OCI-LY7 (cell line): ENCODE results near the gene NDUFS3. TPM values are rescaled to one million over a fixed set of nuclear protein-coding genes. Genes with fewer than 3 reads are reported as not detected.

Experiments used
- BruUV-seq: library from RNA; stranded (reverse); fragments of 400-500 nt; replicated peaks from 2 replicates; lab custom pipeline; 2021; lab: Mats Ljungman, UMichigan
- CTCF ChIA-PET: fragments of 300-600 bp; sonication (Branson Sonifier 250); formaldehyde crosslinking; loops from one replicate; lab custom pipeline; 2022; ENCODE audit warnings: antibody characterized with exemption; ENCODE audit not compliant: unreplicated experiment; lab: Charles Lee
- POLR2A ChIA-PET: fragments of 300-600 bp; sonication (Branson Sonifier 250); formaldehyde crosslinking; loops from one replicate; lab custom pipeline; 2022; ENCODE audit warnings: antibody characterized with exemption; lab: Charles Lee
- DNase-seq: peaks from one replicate; pipeline ENCODE4 v3.0.0-alpha.2; 2015; ENCODE audit warnings: low spot score
- H2AFZ ChIP-seq: fragments of 200-600 bp; sonication (generic), shearing (Covaris generic); 2 replicates; pipeline ENCODE4 v1.6.1; 2014; ENCODE audit warnings: mild to moderate bottlenecking, antibody characterized with exemption, low read length, moderate library complexity
- H3K27ac ChIP-seq: fragments of 200-600 bp; sonication (generic); 2 replicates; pipeline ENCODE4 v1.5.1; 2014; ENCODE audit warnings: mixed run types, low read depth, mild to moderate bottlenecking, moderate library complexity, low read length, inconsistent platforms; ENCODE audit not compliant: poor library complexity, severe bottlenecking
- H3K36me3 ChIP-seq: fragments of 200-600 bp; sonication (generic); 2 replicates; pipeline ENCODE4 v1.6.1; 2014; ENCODE audit warnings: mild to moderate bottlenecking, antibody characterized with exemption, low read length, moderate library complexity, mixed read lengths; ENCODE audit not compliant: insufficient read depth
- H3K4me1 ChIP-seq: fragments of 200-600 bp; sonication (generic); 2 replicates; pipeline ENCODE4 v1.5.1; 2014; ENCODE audit warnings: mild to moderate bottlenecking, low read length; ENCODE audit not compliant: insufficient read depth, poor library complexity, severe bottlenecking
- H3K4me2 ChIP-seq: fragments of 200-600 bp; sonication (generic); 2 replicates; pipeline ENCODE4 v1.6.1; 2014; ENCODE audit warnings: mild to moderate bottlenecking, low read length
- H3K4me3 ChIP-seq: fragments of 200-600 bp; sonication (generic); 2 replicates; pipeline ENCODE4 v1.5.1; 2014; ENCODE audit warnings: mild to moderate bottlenecking, low read depth, low read length; ENCODE audit not compliant: poor library complexity, severe bottlenecking
- H3K79me2 ChIP-seq: fragments of 200-600 bp; sonication (generic); 2 replicates; pipeline ENCODE4 v1.6.1; 2016; ENCODE audit warnings: low read depth, mild to moderate bottlenecking, low read length, moderate library complexity, mixed read lengths; ENCODE audit not compliant: insufficient read depth
- H3K9me2 ChIP-seq: fragments of 200-600 bp; sonication (generic); 2 replicates; pipeline ENCODE4 v1.6.1; 2016; ENCODE audit warnings: mild to moderate bottlenecking, low read length, mixed read lengths; ENCODE audit not compliant: insufficient read depth
- H3K9me3 ChIP-seq: fragments of 200-600 bp; sonication (generic); 2 replicates; pipeline ENCODE4 v1.6.1; 2014; ENCODE audit warnings: mild to moderate bottlenecking, mixed run types, low read length, mixed read lengths
- H4K20me1 ChIP-seq: fragments of 200-600 bp; sonication (generic); 2 replicates; pipeline ENCODE4 v1.6.1; 2014; ENCODE audit warnings: mild to moderate bottlenecking, antibody characterized with exemption, low read length, moderate library complexity, mixed read lengths; ENCODE audit not compliant: insufficient read depth
- CTCF ChIP-seq: fragments of 200-600 bp; sonication (generic); conservative IDR thresholded peaks from 2 replicates; pipeline ENCODE4 v1.5.1; 2014; ENCODE audit warnings: mild to moderate bottlenecking, antibody characterized with exemption, low read length, moderate library complexity, mixed read lengths
- EZH2phosphoT487 ChIP-seq: fragments of 200-600 bp; sonication (generic); IDR thresholded peaks from 2 replicates; pipeline ENCODE4 v1.6.1; 2018; ENCODE audit warnings: low read depth, borderline replicate concordance, mild to moderate bottlenecking, mixed run types, antibody characterized with exemption, low read length, moderate library complexity, mixed read lengths
- intact Hi-C: fragments of 100-400 bp; cut with micrococcal nuclease; formaldehyde crosslinking; loops from one replicate; pipeline ENCODE4 v1.10.0; 2022; ENCODE audit not compliant: unreplicated experiment
- total RNA-seq, 2 experiments: library from RNA; depleted of rRNA in 1 of 2; stranded (reverse); fragments of >200 nt in 1 of 2; shearing (Covaris generic) in 1 of 2; gene quantifications; 2 replicates each; pipeline ENCODE4 v1.2.3, GENCODE V29; 2014 to 2022

Gene NDUFS3
- total RNA-seq, 2 experiments from 2014 or later = 73.9 to 135 TPM

DNA sequence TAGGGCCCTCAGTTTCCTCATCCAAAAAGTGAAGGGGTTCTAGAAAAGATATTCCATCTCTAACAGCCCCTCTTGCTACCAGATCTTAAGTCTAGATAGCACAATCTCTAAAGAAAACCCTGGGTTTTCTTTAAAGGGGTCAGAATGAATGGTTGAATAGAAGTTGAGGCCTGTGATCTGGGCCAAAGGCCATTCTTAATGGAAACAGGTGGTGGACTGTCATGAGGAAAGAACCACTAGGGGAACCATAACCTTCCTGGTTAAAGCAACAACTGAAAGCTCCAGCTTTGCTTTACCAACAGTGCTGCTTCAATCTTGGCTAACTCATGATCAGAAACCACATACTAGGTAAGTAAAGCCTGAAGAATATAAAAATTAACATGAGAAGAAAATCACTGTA, 27.8 kb upstream of the NDUFS3 start:
- peaks cover 25% of the 10 kb centered on the region; the same call in 1 of the 2 replicates for H4K20me1 ChIP-seq
- DNase-seq = peak; percentile 71
- peaks cover 67% of the 10 kb centered on the region for H3K79me2 ChIP-seq
- peak overlapping the region; percentile 65 for H3K27ac ChIP-seq
- ChIA-PET POLR2A (interaction anchor here (0.6 to 2.5 kb wide), 6 partner anchors 11 to 385 kb away, joined by 3 to 13 read pairs (median 4); no protein-coding TSS in a partner anchor), CTCF (no interaction called here)
- peaks cover 57% of the 10 kb centered on the region for H3K36me3 ChIP-seq
- peak overlapping the region; percentile 78 for H3K4me2 ChIP-seq
- no peaks in the 10 kb centered on the region for H3K9me3 ChIP-seq
- intact Hi-C loops = loop anchor here (1.0 kb wide), 1 partner anchor 216 kb away; the partner anchor contains the start of gene FNBP4
- no peak overlapping the region for H2AFZ ChIP-seq
- peak; percentile 79 for TF ChIP-seq CTCF
- TF ChIP-seq EZH2phosphoT487 = no peak
- peak overlapping the region; percentile 89 for H3K4me3 ChIP-seq
- peaks cover 29% of the 10 kb centered on the region for H3K4me1 ChIP-seq
- no peaks in the 10 kb centered on the region for H3K9me2 ChIP-seq
- BruUV-seq = no TSS peak

GRCh38 chr11:47552056-47552565, 26.8 kb upstream of the NDUFS3 start:
- peak overlapping the region; percentile 89 for H3K4me3 ChIP-seq
- no TSS peak for BruUV-seq
- H2AFZ ChIP-seq = no peak overlapping the region; the same call in 1 of the 2 replicates
- DNase-seq = peak; percentile 42
- H3K4me1 ChIP-seq = peaks cover 29% of the 10 kb centered on the region
- no peaks in the 10 kb centered on the region for H3K9me3 ChIP-seq
- H3K9me2 ChIP-seq = no peaks in the 10 kb centered on the region
- H4K20me1 ChIP-seq = peaks cover 25% of the 10 kb centered on the region; the same call in 1 of the 2 replicates
- TF ChIP-seq EZH2phosphoT487 (no peak), CTCF (no peak)
- ChIA-PET CTCF (no interaction called here), POLR2A (interaction anchor here (0.6 to 2.5 kb wide), 11 partner anchors 12 to 297 kb away, joined by 3 to 13 read pairs (median 4); no protein-coding TSS in a partner anchor)
- H3K79me2 ChIP-seq = peaks cover 58% of the 10 kb centered on the region
- intact Hi-C loops = loop anchor here (2.0 kb wide), 1 partner anchor 301 kb away; no protein-coding TSS in a partner anchor
- peaks cover 46% of the 10 kb centered on the region for H3K36me3 ChIP-seq
- H3K27ac ChIP-seq = peak overlapping the region; percentile 65
- H3K4me2 ChIP-seq = peak overlapping the region; percentile 78
